Vagina (tissue), 2 donors: ENCODE measurements around the gene SRI. TPM values are rescaled to one million over a fixed set of nuclear protein-coding genes. Genes with fewer than 3 reads are reported as not detected.

Source experiments
- DNase-seq, 2 donors: peaks; one replicate each; pipeline ENCODE4 v3.0.0-alpha.2; 2017; ENCODE audit errors: extremely low spot score in 2 of 2
- H3K27ac ChIP-seq: fragments of 200-600 bp; sonication (generic); one replicate; pipeline ENCODE4 v1.5.1; 2019
- H3K27me3 ChIP-seq: fragments of 200-600 bp; sonication (generic); one replicate; pipeline ENCODE4 v1.5.1; 2019
- H3K36me3 ChIP-seq, 2 donors: fragments of 200-600 bp; sonication (generic); one replicate each; pipeline ENCODE4 v1.5.1; 2017 to 2019
- H3K4me1 ChIP-seq: fragments of 200-600 bp; sonication (generic); one replicate; pipeline ENCODE4 v1.5.1; 2019
- H3K4me3 ChIP-seq, 2 donors: fragments of 200-600 bp; sonication (generic); 1 replicate in 1 of 2; 2 replicates in 1 of 2; pipeline ENCODE4 v1.5.1; 2016 to 2019
- H3K9me3 ChIP-seq: fragments of 200-600 bp; sonication (generic); one replicate; pipeline ENCODE4 v1.5.1; 2019
- POLR2A ChIP-seq, 2 donors: fragments of 450-650 bp; IDR thresholded peaks; one replicate each; pipeline ENCODE4 v1.6.1; 2017; ENCODE audit warnings: antibody characterized with exemption in 2 of 2, mild to moderate bottlenecking in 2 of 2, moderate library complexity in 2 of 2
- POLR2AphosphoS5 ChIP-seq, 2 donors: sonication (generic); formaldehyde crosslinking; IDR thresholded peaks; one replicate each; pipeline ENCODE4 v1.9.0; 2017; ENCODE audit warnings: antibody characterized with exemption in 2 of 2, mild to moderate bottlenecking in 2 of 2, low read depth in 1 of 2; ENCODE audit not compliant: insufficient read depth in 1 of 2
- intact Hi-C: fragments of 100-400 bp; cut with DNase I; formaldehyde crosslinking; loops from one replicate; pipeline ENCODE4 v1.15.1; 2023
- total RNA-seq: library from RNA; depleted of rRNA; stranded (reverse); fragments of >200 nt; gene quantifications from one replicate; pipeline ENCODE4 v1.2.3, GENCODE V29; 2016
- TF ChIP-seq, protein P1 (sequence below), 3 experiments: fragments of 450-650 bp in 2 of 3; fragments of 200-600 bp in 1 of 3; sonication (generic) in 1 of 3; IDR thresholded peaks; one replicate each; pipeline ENCODE4 v1.5.1; 2017 to 2019; ENCODE audit warnings: antibody characterized with exemption in 3 of 3, mild to moderate bottlenecking in 2 of 3, moderate library complexity in 2 of 3

Gene SRI
- total RNA-seq, 1 donor from 2014 or later, result 53.0 TPM

DNA sequence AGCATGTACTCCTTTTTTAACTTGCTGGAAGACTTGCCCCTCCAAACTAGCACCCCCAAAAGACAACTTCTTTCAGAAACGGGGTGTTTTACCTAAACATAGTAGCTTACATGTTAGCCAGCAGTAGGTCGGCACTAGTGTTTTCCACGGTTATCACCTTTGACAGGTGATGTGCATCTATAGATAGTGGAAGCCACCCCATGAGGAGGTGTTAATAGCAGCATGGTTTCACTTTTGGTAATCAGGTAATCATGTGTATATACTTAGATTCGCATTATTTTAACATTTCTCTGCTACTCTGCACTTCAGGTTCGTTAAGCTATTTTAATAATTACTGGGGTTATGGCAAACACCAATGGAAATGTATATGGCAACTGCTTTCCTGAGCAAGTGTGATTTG is 17.6 kb downstream of the SRI start:
- Histone ChIP-seq H3K4me1 (no peaks in the 10 kb centered on the region), H3K27me3 (no peaks in the 10 kb centered on the region), H3K4me3 (no peak overlapping the region), H3K9me3 (no peaks in the 10 kb centered on the region), H3K27ac (no peak overlapping the region), H3K36me3 (peaks cover 0 to 43% of the 10 kb centered on the region in 2 donors)
- intact Hi-C loops, result no loop called here
- no peak for TF ChIP-seq POLR2A (IDR thresholded peaks at IDR 0.05)
- TF ChIP-seq, protein P1, sequence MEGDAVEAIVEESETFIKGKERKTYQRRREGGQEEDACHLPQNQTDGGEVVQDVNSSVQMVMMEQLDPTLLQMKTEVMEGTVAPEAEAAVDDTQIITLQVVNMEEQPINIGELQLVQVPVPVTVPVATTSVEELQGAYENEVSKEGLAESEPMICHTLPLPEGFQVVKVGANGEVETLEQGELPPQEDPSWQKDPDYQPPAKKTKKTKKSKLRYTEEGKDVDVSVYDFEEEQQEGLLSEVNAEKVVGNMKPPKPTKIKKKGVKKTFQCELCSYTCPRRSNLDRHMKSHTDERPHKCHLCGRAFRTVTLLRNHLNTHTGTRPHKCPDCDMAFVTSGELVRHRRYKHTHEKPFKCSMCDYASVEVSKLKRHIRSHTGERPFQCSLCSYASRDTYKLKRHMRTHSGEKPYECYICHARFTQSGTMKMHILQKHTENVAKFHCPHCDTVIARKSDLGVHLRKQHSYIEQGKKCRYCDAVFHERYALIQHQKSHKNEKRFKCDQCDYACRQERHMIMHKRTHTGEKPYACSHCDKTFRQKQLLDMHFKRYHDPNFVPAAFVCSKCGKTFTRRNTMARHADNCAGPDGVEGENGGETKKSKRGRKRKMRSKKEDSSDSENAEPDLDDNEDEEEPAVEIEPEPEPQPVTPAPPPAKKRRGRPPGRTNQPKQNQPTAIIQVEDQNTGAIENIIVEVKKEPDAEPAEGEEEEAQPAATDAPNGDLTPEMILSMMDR (IDR thresholded peaks at IDR 0.05), result no peak
- no peak for TF ChIP-seq POLR2AphosphoS5 (IDR thresholded peaks at IDR 0.05; ENCODE audit: insufficient read depth in 1 of 2, low read depth in 1 of 2)
- DNase-seq, result no peak

DNA sequence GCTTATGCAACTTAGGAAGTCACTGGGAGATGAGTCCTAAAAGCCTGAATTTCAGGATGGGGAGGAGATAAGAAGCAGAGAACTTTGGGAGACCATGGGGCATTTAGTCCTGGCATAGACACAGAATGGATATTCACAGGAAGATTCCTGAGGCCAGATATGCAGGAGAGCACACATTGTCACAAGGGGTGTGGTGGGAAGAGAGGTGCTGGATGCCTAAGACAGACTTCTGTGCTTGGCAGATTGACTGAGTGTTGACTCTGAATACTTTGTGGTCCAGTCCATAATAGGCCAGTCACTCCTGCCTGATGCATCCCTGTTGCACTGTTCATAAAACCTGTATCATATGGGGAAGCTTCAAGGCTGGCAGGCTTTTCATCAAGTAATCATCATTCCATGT is 18.5 kb downstream of the SRI start:
- no peaks in the 10 kb centered on the region for H3K27me3 ChIP-seq
- DNase-seq, result no peak
- TF ChIP-seq POLR2A (IDR thresholded peaks at IDR 0.05) (no peak), POLR2AphosphoS5 (IDR thresholded peaks at IDR 0.05; ENCODE audit: insufficient read depth in 1 of 2, low read depth in 1 of 2) (no peak)
- TF ChIP-seq, protein P1 (IDR thresholded peaks at IDR 0.05), result no peak
- intact Hi-C loops, result no loop called here
- H3K4me3 ChIP-seq, result no peak overlapping the region
- peaks cover 0 to 33% of the 10 kb centered on the region in 2 donors for H3K36me3 ChIP-seq
- no peaks in the 10 kb centered on the region for H3K9me3 ChIP-seq
- H3K27ac ChIP-seq, result no peak overlapping the region
- no peaks in the 10 kb centered on the region for H3K4me1 ChIP-seq

DNA sequence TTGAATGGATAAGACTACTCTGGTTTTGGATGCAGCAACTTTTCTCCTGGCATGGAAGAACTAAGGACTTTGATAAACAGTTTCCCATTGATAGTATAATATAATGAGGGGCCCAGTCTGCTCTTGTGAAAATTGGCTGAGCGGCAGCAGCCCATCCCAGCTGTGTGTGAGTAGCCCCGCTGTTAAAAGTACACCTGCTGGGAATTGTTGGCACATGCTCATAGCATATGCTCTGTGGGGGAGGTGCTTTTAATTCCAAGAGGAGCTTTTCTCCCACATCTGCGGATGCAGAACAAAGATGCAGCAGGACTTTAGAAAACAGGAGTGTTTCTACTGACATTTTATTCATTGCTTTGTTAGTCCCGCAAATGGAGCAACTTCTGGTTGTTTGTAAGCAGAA is 19.0 kb downstream of the SRI start:
- peaks cover 0 to 28% of the 10 kb centered on the region in 2 donors for H3K36me3 ChIP-seq
- TF ChIP-seq, protein P1 (IDR thresholded peaks at IDR 0.05), result no peak
- TF ChIP-seq POLR2AphosphoS5 (IDR thresholded peaks at IDR 0.05; ENCODE audit: insufficient read depth in 1 of 2, low read depth in 1 of 2), result no peak
- TF ChIP-seq POLR2A (IDR thresholded peaks at IDR 0.05), result no peak
- no peaks in the 10 kb centered on the region for H3K27me3 ChIP-seq
- H3K4me3 ChIP-seq, result no peak overlapping the region
- no peak for DNase-seq
- no peaks in the 10 kb centered on the region for H3K4me1 ChIP-seq
- H3K9me3 ChIP-seq, result no peaks in the 10 kb centered on the region
- no peak overlapping the region for H3K27ac ChIP-seq
- intact Hi-C loops, result no loop called here

DNA sequence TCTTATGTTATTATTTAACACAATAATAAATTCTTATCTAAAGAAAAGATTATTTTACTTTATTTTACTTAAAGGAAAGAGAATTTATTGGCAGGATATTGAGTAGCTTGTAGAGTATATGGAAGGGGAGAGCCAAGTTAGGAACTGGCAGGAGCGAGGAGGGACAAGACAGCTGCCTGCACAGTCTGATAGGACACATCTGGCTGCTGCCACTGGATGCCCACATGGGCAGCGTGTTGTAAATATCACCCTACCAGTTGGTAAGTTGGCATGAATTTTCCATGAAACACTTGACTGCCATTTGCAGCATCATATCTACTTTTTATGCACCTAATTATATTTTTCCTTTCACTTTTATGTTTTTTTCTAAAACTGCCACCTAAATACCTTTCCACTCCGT is 19.6 kb downstream of the SRI start:
- intact Hi-C loops, result no loop called here
- Histone ChIP-seq H3K4me3 (no peak overlapping the region), H3K27ac (no peak overlapping the region), H3K9me3 (no peaks in the 10 kb centered on the region), H3K4me1 (no peaks in the 10 kb centered on the region), H3K36me3 (peaks cover 0 to 23% of the 10 kb centered on the region in 2 donors), H3K27me3 (no peaks in the 10 kb centered on the region)
- TF ChIP-seq POLR2AphosphoS5 (IDR thresholded peaks at IDR 0.05; ENCODE audit: insufficient read depth in 1 of 2, low read depth in 1 of 2), result no peak
- TF ChIP-seq POLR2A (IDR thresholded peaks at IDR 0.05), result no peak
- TF ChIP-seq, protein P1 (IDR thresholded peaks at IDR 0.05), result no peak
- DNase-seq, result no peak

DNA sequence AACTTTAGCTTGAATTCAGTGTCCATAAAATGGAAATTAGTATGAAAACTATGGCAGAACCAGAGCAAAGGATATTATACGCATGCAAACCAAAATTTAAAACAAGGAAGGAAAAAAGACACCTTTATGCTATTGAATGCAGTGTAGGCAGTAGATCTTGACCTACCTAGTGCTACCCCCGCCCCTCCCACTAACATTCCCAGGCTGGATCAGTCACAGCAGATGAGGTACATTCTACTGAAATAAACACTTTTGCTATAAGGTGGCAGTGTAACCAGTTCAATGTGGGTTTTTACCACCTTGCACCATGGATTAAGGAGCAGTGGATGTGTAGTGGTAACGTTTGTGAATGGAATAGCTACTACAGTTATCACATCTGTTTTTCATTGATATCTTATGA is 27.9 kb downstream of the SRI start:
- Histone ChIP-seq H3K27ac (no peak overlapping the region), H3K36me3 (no peaks in the 10 kb centered on the region), H3K9me3 (no peaks in the 10 kb centered on the region), H3K4me1 (no peaks in the 10 kb centered on the region), H3K4me3 (no peak overlapping the region), H3K27me3 (no peaks in the 10 kb centered on the region)
- intact Hi-C loops, result no loop called here
- TF ChIP-seq POLR2AphosphoS5 (IDR thresholded peaks at IDR 0.05; ENCODE audit: insufficient read depth in 1 of 2, low read depth in 1 of 2), result no peak
- TF ChIP-seq, protein P1 (IDR thresholded peaks at IDR 0.05), result no peak
- TF ChIP-seq POLR2A (IDR thresholded peaks at IDR 0.05), result no peak
- DNase-seq, result no peak
